IMR-90 (cell line): Measurements from ENCODE around the gene ESR1. TPM values are rescaled to one million over a fixed set of nuclear protein-coding genes. Genes with fewer than 3 reads are reported as not detected.

Source experiments
- ATAC-seq: fragments of 200-7000 bp; cut with Tn5 transposase; 2 replicates; pipeline ENCODE4 v1.9.1; 2020; ENCODE audit warnings: low read depth, mild to moderate bottlenecking, moderate library complexity
- BruUV-seq: library from RNA; stranded (reverse); fragments of 400-500 nt; replicated peaks from 2 replicates; lab custom pipeline; 2021; lab: Mats Ljungman, UMichigan
- CTCF ChIA-PET: fragments of 300-600 bp; formaldehyde crosslinking; extraction: SDS; loops from one replicate; lab custom pipeline; 2021; ENCODE audit warnings: antibody characterized with exemption; lab: Yijun Ruan, JAX
- POLR2A ChIA-PET: fragments of 300-600 bp; sonication (Branson Sonifier 250); formaldehyde crosslinking; loops from one replicate; lab custom pipeline; 2022; ENCODE audit warnings: antibody characterized with exemption; ENCODE audit not compliant: unreplicated experiment; lab: Charles Lee
- DNase-seq: peaks from one replicate; pipeline ENCODE4 v3.0.0; 2013
- H2AFZ ChIP-seq: replicated peaks from 2 replicates; pipeline ENCODE3; 2013; ENCODE audit warnings: low read length, mild to moderate bottlenecking; ENCODE audit not compliant: poor library complexity
- H2AK5ac ChIP-seq: 2 replicates; pipeline ENCODE4 v1.6.1; 2013; ENCODE audit warnings: low read depth, low read length, inconsistent platforms
- H2AK9ac ChIP-seq: replicated peaks from 2 replicates; pipeline ENCODE3; 2013; ENCODE audit warnings: mild to moderate bottlenecking, low read depth, low read length, moderate library complexity; ENCODE audit not compliant: poor library complexity
- H2BK120ac ChIP-seq: 2 replicates; pipeline ENCODE4 v1.6.1; 2013; ENCODE audit warnings: low read depth, low read length, inconsistent platforms
- H2BK15ac ChIP-seq: 3 replicates; pipeline ENCODE4 v1.6.1; 2013; ENCODE audit warnings: low read depth, low read length, inconsistent platforms
- H2BK20ac ChIP-seq: 2 replicates; pipeline ENCODE4 v1.6.1; 2013; ENCODE audit warnings: low read depth, mild to moderate bottlenecking, inconsistent platforms, low read length, moderate library complexity
- H2BK5ac ChIP-seq: 2 replicates; pipeline ENCODE4 v1.6.1; 2013; ENCODE audit warnings: mild to moderate bottlenecking, low read depth, low read length, inconsistent platforms; ENCODE audit not compliant: poor library complexity, severe bottlenecking
- H3K14ac ChIP-seq: replicated peaks from 2 replicates; pipeline ENCODE4 v1.6.1; 2013; ENCODE audit warnings: low read depth, low read length, inconsistent platforms
- H3K18ac ChIP-seq: 2 replicates; pipeline ENCODE4 v1.6.1; 2013; ENCODE audit warnings: low read depth, low read length, control low read depth
- H3K23ac ChIP-seq: 2 replicates; pipeline ENCODE4 v1.6.1; 2013; ENCODE audit warnings: low read depth, low read length, inconsistent platforms
- H3K27ac ChIP-seq: 2 replicates; pipeline ENCODE4 v1.5.1; 2013; ENCODE audit warnings: mild to moderate bottlenecking, control low read depth, low read length; ENCODE audit not compliant: insufficient read depth
- H3K27me3 ChIP-seq: 2 replicates; pipeline ENCODE4 v1.6.1; 2013; ENCODE audit warnings: low read length; ENCODE audit not compliant: control insufficient read depth, insufficient read depth
- H3K36me3 ChIP-seq: 2 replicates; pipeline ENCODE4 v1.6.1; 2013; ENCODE audit warnings: low read length, mixed read lengths; ENCODE audit not compliant: control insufficient read depth, insufficient read depth
- H3K4ac ChIP-seq: 2 replicates; pipeline ENCODE4 v1.6.1; 2013; ENCODE audit warnings: low read depth, low read length, inconsistent platforms
- H3K4me1 ChIP-seq: 2 replicates; pipeline ENCODE4 v1.6.1; 2013; ENCODE audit warnings: low read length, mixed read lengths; ENCODE audit not compliant: control insufficient read depth, insufficient read depth
- H3K4me2 ChIP-seq: 2 replicates; pipeline ENCODE4 v1.6.1; 2013; ENCODE audit warnings: low read depth, mild to moderate bottlenecking, control low read depth, low read length, moderate library complexity
- H3K4me3 ChIP-seq: 2 replicates; pipeline ENCODE4 v1.5.1; 2013; ENCODE audit warnings: low read depth, mild to moderate bottlenecking, control low read depth, low read length, moderate library complexity; ENCODE audit not compliant: insufficient read depth
- H3K56ac ChIP-seq: 2 replicates; pipeline ENCODE4 v1.6.1; 2013; ENCODE audit warnings: low read length, inconsistent platforms; ENCODE audit not compliant: insufficient read depth; ENCODE audit errors: extremely low read depth
- H3K79me1 ChIP-seq, 2 experiments: 2 replicates each; pipeline ENCODE4 v1.6.1; 2013; ENCODE audit warnings: low read length in 2 of 2, inconsistent platforms in 1 of 2, low read depth in 1 of 2
- H3K9ac ChIP-seq: 2 replicates; pipeline ENCODE4 v1.6.1; 2013; ENCODE audit warnings: low read depth, low read length, control low read depth
- H3K9me1 ChIP-seq: 2 replicates; pipeline ENCODE4 v1.6.1; 2013; ENCODE audit warnings: low read length, inconsistent platforms; ENCODE audit not compliant: insufficient read depth
- H3K9me3 ChIP-seq: 2 replicates; pipeline ENCODE4 v1.6.1; 2013; ENCODE audit warnings: low read length; ENCODE audit not compliant: control insufficient read depth, insufficient read depth
- H4K20me1 ChIP-seq: 2 replicates; pipeline ENCODE4 v1.6.1; 2013; ENCODE audit warnings: low read length, inconsistent platforms; ENCODE audit not compliant: insufficient read depth
- H4K5ac ChIP-seq: 2 replicates; pipeline ENCODE4 v1.6.1; 2013; ENCODE audit warnings: mild to moderate bottlenecking, low read depth, low read length, control low read depth
- H4K8ac ChIP-seq, 2 experiments: 2 replicates each; pipeline ENCODE4 v1.6.1; 2013; ENCODE audit warnings: low read depth in 2 of 2, low read length in 2 of 2, control low read depth in 1 of 2, inconsistent platforms in 1 of 2
- H4K91ac ChIP-seq: 2 replicates; pipeline ENCODE4 v1.6.1; 2013; ENCODE audit warnings: low read depth, low read length, inconsistent platforms; ENCODE audit not compliant: insufficient read depth
- CEBPB ChIP-seq: IDR thresholded peaks from 2 replicates; pipeline ENCODE4 v1.6.1; 2012; ENCODE audit warnings: low read depth, low read length, improper control_type of control experiment
- CHD1 ChIP-seq: IDR thresholded peaks from 2 replicates; pipeline ENCODE4 v1.6.1; 2012; ENCODE audit warnings: low read depth, low read length, improper control_type of control experiment
- MAZ ChIP-seq: IDR thresholded peaks from 2 replicates; pipeline ENCODE4 v1.6.1; 2012; ENCODE audit warnings: low read depth, mild to moderate bottlenecking, low read length, improper control_type of control experiment, moderate library complexity, borderline replicate concordance
- POLR2A ChIP-seq: IDR thresholded peaks from 2 replicates; pipeline ENCODE4 v1.6.1; 2012; ENCODE audit warnings: mild to moderate bottlenecking, low read depth, low read length
- RCOR1 ChIP-seq: IDR thresholded peaks from 2 replicates; pipeline ENCODE4 v1.6.1; 2012; ENCODE audit warnings: mild to moderate bottlenecking, low read length, improper control_type of control experiment; ENCODE audit not compliant: insufficient replicate concordance
- RFX5 ChIP-seq: IDR thresholded peaks from 2 replicates; pipeline ENCODE4 v1.8.0; 2012; ENCODE audit warnings: low read depth, mild to moderate bottlenecking, low read length, moderate library complexity
- WGBS, 2 experiments: methylation state at CpG; one replicate each; pipeline versions ENCODE4 v1.1.5 to v1.1.7; 2013; ENCODE audit warnings: missing lambda C conversion rate in 2 of 2; ENCODE audit not compliant: insufficient read length in 1 of 2; ENCODE audit errors: extremely low coverage in 2 of 2; 5-methylcytosine and 5-hydroxymethylcytosine counted together
- dilution Hi-C: fragments of 300-500 bp; cut with HindIII; formaldehyde crosslinking; loops from one replicate; pipeline ENCODE4 v1.14.3; 2018; ENCODE audit warnings: low sequenced_read_pairs; ENCODE audit not compliant: unreplicated experiment
- in situ Hi-C: fragments of 300-500 bp; cut with MboI; formaldehyde crosslinking; loops from 3 replicates; pipeline ENCODE4 v1.14.3; 2019; ENCODE audit warnings: low sequenced_read_pairs, inconsistent platforms, mixed read lengths
- intact Hi-C: fragments of 100-400 bp; cut with micrococcal nuclease; formaldehyde crosslinking; loops from 2 replicates; pipeline ENCODE4 v1.10.0; 2022
- polyA plus RNA-seq, 3 experiments: library from polyadenylated mRNA; depleted of rRNA; stranded (reverse); fragments of >200 nt; gene quantifications; 2 replicates each; pipeline ENCODE4 v1.2.3, GENCODE V29; 2012; ENCODE audit warnings: low replicate concordance in 1 of 3
- total RNA-seq: library from RNA; depleted of rRNA; stranded (reverse); fragments of >200 nt; gene quantifications from 2 replicates; pipeline ENCODE4 v1.2.3, GENCODE V29; 2012
- TF ChIP-seq, protein P1 (sequence below): fragments of 150-350 bp; IDR thresholded peaks from 2 replicates; pipeline ENCODE4 v1.6.1; 2017; ENCODE audit warnings: mild to moderate bottlenecking, antibody characterized with exemption, low read length, low read depth
- TF ChIP-seq, protein P2 (sequence below): fragments of 150-350 bp; IDR thresholded peaks from 2 replicates; pipeline ENCODE4 v1.6.1; 2016; ENCODE audit warnings: low read depth, mild to moderate bottlenecking, low read length, moderate library complexity, borderline replicate concordance

Gene ESR1
- total and polyA plus RNA-seq, 2 of the 4 experiments (the other 2 are of a cell fraction): not detected

DNA sequence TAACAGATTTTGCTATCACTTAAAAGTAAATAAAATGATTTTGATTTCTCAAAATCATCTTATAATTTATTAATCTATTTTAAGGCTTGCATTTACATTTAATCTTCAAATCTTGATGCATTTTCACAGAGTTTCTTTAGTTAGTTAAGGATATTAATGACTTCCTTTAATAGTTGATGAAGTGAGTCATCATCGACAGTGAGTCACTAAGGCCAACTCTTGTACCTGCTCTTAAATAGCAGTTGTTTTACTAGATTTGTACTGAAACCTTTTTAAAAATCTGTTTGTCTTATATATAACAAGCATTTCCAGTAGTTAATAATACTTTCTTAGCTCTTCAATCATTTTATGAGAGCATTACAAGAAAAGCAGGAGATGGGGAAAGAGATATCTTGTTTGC, 191.7 kb downstream of the ESR1 start:
- Histone ChIP-seq H3K9me3 (no peaks in the 10 kb centered on the region), H4K8ac (no peak overlapping the region), H3K4me3 (no peak overlapping the region), H3K23ac (no peak overlapping the region), H2BK5ac (no peak overlapping the region), H3K9ac (no peak overlapping the region), H2AK5ac (no peak overlapping the region), H2AK9ac (no peak overlapping the region), H3K4ac (no peak overlapping the region), H4K20me1 (no peaks in the 10 kb centered on the region), H3K14ac (no peak overlapping the region), H3K9me1 (no peaks in the 10 kb centered on the region), H3K27me3 (no peaks in the 10 kb centered on the region), H3K36me3 (no peaks in the 10 kb centered on the region), H2AFZ (no peak overlapping the region), H4K5ac (no peak overlapping the region), H2BK20ac (no peak overlapping the region), H3K79me1 (no peaks in the 10 kb centered on the region), H3K4me1 (no peaks in the 10 kb centered on the region), H2BK15ac (no peak overlapping the region), H3K4me2 (no peak overlapping the region), H3K27ac (no peak overlapping the region), H4K91ac (no peak overlapping the region), H3K18ac (no peak overlapping the region), H3K56ac (no peak overlapping the region), H2BK120ac (no peak overlapping the region)
- DNase-seq (no peak), ATAC-seq (no peak)
- intact Hi-C loops (no loop called here), dilution Hi-C loops (no loop called here), in situ Hi-C loops (no loop called here)
- ChIA-PET CTCF (no interaction called here), POLR2A (no interaction called here)
- no TSS peak for BruUV-seq
- TF ChIP-seq RCOR1: no peak
- TF ChIP-seq POLR2A: no peak
- TF ChIP-seq RFX5: no peak
- no peak for TF ChIP-seq CHD1
- no peak for TF ChIP-seq CEBPB
- TF ChIP-seq, protein P1, sequence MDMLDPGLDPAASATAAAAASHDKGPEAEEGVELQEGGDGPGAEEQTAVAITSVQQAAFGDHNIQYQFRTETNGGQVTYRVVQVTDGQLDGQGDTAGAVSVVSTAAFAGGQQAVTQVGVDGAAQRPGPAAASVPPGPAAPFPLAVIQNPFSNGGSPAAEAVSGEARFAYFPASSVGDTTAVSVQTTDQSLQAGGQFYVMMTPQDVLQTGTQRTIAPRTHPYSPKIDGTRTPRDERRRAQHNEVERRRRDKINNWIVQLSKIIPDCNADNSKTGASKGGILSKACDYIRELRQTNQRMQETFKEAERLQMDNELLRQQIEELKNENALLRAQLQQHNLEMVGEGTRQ: no peak
- TF ChIP-seq, protein P2, sequence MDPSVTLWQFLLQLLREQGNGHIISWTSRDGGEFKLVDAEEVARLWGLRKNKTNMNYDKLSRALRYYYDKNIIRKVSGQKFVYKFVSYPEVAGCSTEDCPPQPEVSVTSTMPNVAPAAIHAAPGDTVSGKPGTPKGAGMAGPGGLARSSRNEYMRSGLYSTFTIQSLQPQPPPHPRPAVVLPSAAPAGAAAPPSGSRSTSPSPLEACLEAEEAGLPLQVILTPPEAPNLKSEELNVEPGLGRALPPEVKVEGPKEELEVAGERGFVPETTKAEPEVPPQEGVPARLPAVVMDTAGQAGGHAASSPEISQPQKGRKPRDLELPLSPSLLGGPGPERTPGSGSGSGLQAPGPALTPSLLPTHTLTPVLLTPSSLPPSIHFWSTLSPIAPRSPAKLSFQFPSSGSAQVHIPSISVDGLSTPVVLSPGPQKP: no peak
- no peak for TF ChIP-seq MAZ
- WGBS, 2 experiments: no CpG with 5 or more reads among the region's 1 CpG
